ENCODE results near the gene ARHGAP22. TPM values are rescaled to one million over a fixed set of nuclear protein-coding genes. Genes with fewer than 3 reads are reported as not detected.

Gene ARHGAP22
- total and polyA plus RNA-seq, 2 of the 4 experiments (the other 2 are of a cell fraction), result 28.3 to 30.2 TPM

DNA sequence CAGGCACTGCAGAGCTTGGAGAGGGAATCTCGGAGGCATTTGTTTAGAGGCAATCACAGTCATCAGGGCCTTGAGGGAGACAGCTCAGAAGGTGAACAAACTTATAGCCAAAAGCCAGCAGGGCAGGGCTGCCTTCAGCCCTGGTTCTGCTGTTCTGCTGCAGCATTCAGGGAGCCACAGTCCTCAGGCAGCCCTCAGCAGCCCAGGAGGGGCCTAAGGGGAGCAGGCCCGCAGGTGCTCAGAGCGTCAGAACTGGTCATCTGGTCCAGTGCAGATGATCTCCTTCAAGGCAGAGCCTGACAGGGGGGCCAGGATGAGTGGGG lies 84.7 kb downstream of the ARHGAP22 start:
- Histone ChIP-seq H3K18ac (ENCODE audit: low read depth, low read length) (no peak overlapping the region), H4K91ac (ENCODE audit: insufficient read depth, low read depth, low read length) (no peak overlapping the region), H3K56ac (ENCODE audit: extremely low read depth, insufficient read depth, low read length) (no peak overlapping the region), H3K9ac (ENCODE audit: low read depth, low read length) (no peak overlapping the region), H2BK20ac (ENCODE audit: low read depth, low read length) (no peak overlapping the region), H2AK9ac (replicated peaks; ENCODE audit: low read depth, low read length, poor library complexity) (no peak overlapping the region), H3K36me3 (ENCODE audit: control insufficient read depth, insufficient read depth, low read length) (no peaks in the 10 kb centered on the region; the same call in 1 of the 2 replicates), H3K9me3 (ENCODE audit: control insufficient read depth, insufficient read depth, low read length) (peaks cover 2% of the 10 kb centered on the region), H3K4ac (ENCODE audit: low read depth, low read length) (no peak overlapping the region), H2AK5ac (ENCODE audit: low read depth, low read length) (no peak overlapping the region), H2AFZ (replicated peaks; ENCODE audit: low read length, poor library complexity) (no peak overlapping the region), H3K9me1 (ENCODE audit: insufficient read depth, low read length) (peaks cover 9% of the 10 kb centered on the region), H2BK15ac (ENCODE audit: low read depth, low read length) (no peak overlapping the region), H3K27ac (ENCODE audit: insufficient read depth, low read length) (no peak overlapping the region), H2BK5ac (ENCODE audit: low read depth, low read length, poor library complexity, severe bottlenecking) (no peak overlapping the region), H4K5ac (ENCODE audit: low read depth, low read length) (no peak overlapping the region), H3K4me3 (ENCODE audit: insufficient read depth, low read depth, low read length) (no peak overlapping the region), H4K20me1 (ENCODE audit: insufficient read depth, low read length) (peaks cover 20% of the 10 kb centered on the region), H4K8ac (ENCODE audit: low read depth in 2 of 2, low read length in 2 of 2) (no peak overlapping the region), H3K14ac (replicated peaks; ENCODE audit: low read depth, low read length) (no peak overlapping the region), H3K79me1 (ENCODE audit: low read depth in 1 of 2, low read length in 2 of 2) (peaks cover 41 to 81% of the 10 kb centered on the region in 2 experiments), H3K4me1 (ENCODE audit: control insufficient read depth, insufficient read depth, low read length) (peaks cover 12% of the 10 kb centered on the region), H2BK120ac (ENCODE audit: low read depth, low read length) (no peak overlapping the region), H3K27me3 (ENCODE audit: control insufficient read depth, insufficient read depth, low read length) (no peaks in the 10 kb centered on the region), H3K23ac (ENCODE audit: low read depth, low read length) (no peak overlapping the region), H3K4me2 (ENCODE audit: low read depth, low read length) (no peak overlapping the region)
- ChIA-PET CTCF (no interaction called here), POLR2A (ENCODE audit: unreplicated experiment) (no interaction called here)
- BruUV-seq (replicated peaks), result no TSS peak
- TF ChIP-seq MAZ (IDR thresholded peaks at IDR 0.05; ENCODE audit: borderline replicate concordance, low read depth, low read length) (no peak), RAD21 (IDR thresholded peaks at IDR 0.05; ENCODE audit: low read length) (no peak), POLR2A (IDR thresholded peaks at IDR 0.05; ENCODE audit: low read depth, low read length) (no peak), CTCF (conservative IDR thresholded peaks at IDR 0.05; ENCODE audit: low read depth, low read length) (no peak), MAFK (IDR thresholded peaks at IDR 0.05; ENCODE audit: low read depth, low read length) (no peak), BHLHE40 (IDR thresholded peaks at IDR 0.05; ENCODE audit: low read depth, low read length) (no peak), CHD1 (IDR thresholded peaks at IDR 0.05; ENCODE audit: low read depth, low read length) (no peak)
- intact Hi-C loops (cut with micrococcal nuclease) (no loop called here), in situ Hi-C loops (cut with MboI; ENCODE audit: low sequenced_read_pairs) (loop anchor here (25.0 kb wide), 2 partner anchors 158 to 308 kb away; no protein-coding TSS in a partner anchor), dilution Hi-C loops (cut with HindIII; ENCODE audit: low sequenced_read_pairs, unreplicated experiment) (no loop called here)
- DNase-seq, result no peak
- no peak for ATAC-seq (ENCODE audit: low read depth)
- 100% methylated on average over 1 of the region's 3 CpGs; no CpG with 5 or more reads in 1 of the 2 experiments for WGBS, 2 experiments (ENCODE audit: extremely low coverage in 2 of 2, insufficient read length in 1 of 2)

Measured in IMR-90 (cell line).